HT-29 (cell line): Measurements from ENCODE around the gene PRIMPOL. TPM values are rescaled to one million over a fixed set of nuclear protein-coding genes. Genes with fewer than 3 reads are reported as not detected.
"Not testable (repeated sequence)": the region's sequence is repeated elsewhere in the genome, so short reads cannot be mapped to it uniquely, and the experiment has no call there.

ENCODE experiments used
- DNase-seq: peaks from one replicate; pipeline ENCODE4 v3.0.0-alpha.2; 2015; ENCODE audit warnings: low spot score
- total RNA-seq: library from RNA; depleted of rRNA; stranded (reverse); fragments of >200 nt; shearing (Covaris generic); gene quantifications from 2 replicates; pipeline ENCODE4 v1.2.3, GENCODE V29; 2014; rRNA removed

PRIMPOL gene, protein sequence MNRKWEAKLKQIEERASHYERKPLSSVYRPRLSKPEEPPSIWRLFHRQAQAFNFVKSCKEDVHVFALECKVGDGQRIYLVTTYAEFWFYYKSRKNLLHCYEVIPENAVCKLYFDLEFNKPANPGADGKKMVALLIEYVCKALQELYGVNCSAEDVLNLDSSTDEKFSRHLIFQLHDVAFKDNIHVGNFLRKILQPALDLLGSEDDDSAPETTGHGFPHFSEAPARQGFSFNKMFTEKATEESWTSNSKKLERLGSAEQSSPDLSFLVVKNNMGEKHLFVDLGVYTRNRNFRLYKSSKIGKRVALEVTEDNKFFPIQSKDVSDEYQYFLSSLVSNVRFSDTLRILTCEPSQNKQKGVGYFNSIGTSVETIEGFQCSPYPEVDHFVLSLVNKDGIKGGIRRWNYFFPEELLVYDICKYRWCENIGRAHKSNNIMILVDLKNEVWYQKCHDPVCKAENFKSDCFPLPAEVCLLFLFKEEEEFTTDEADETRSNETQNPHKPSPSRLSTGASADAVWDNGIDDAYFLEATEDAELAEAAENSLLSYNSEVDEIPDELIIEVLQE
- 1.9 and 5.0 TPM in 2 replicates for total RNA-seq

DNA sequence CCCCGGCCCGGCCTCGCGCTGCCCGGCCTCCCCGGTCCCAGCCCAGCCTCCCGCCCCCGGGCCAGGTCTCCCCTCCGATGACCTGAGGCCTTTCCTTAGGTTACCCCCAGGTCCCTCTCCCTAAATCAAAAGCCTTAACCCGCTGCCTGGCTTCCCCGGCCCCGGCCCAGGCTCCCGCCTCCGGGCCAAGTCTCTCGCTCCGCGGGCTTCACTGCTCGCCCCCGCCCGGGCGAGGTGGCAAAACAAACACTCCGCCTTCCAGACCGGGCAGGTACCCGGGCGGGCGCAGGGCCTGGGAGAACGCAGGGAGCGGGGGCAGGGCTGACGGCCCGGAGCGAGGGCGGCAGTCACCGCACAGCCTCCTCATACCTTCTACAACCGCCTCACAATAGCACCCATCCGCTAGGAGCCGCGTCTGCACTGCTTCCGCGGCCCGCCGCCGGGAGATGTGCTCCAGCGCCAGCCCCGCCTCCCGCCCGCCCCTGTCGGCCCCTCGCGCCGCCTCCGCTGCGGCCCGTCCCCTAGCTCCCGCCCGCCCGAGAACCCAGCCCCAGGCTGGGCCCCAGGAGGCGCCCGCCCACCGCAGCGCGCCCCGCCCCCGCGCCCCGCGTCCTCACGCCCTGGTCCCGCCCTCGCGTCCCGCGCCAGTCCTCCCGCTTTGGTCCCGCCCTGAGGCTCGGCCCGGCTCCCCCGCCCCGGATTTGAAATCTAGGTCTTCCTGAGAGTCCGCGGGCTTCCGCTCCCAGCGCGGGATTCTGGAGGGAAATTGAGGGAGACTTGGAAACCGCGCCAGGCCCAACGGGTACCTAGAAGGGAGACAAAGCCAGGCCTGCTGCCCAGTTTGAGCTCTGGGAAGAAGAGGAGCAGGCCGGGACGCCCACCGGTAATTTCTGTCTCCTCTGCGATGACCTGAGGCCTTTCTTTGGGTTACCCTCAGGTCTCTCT lies at the start of gene PRIMPOL, which contains the start of gene CASP3:
PRIMPOL (plus strand) TSS at position 713 of the 945 bp plus-strand sequence. CDS start 7,403 bp downstream, outside the sequence.
CASP3 (minus strand) TSS at position 422 of the 945 bp plus-strand sequence. CDS start 10,994 bp downstream, outside the sequence.
- DNase-seq = peak; percentile 87

GRCh38 chr4:184600982-184601381 lies 48.6 kb upstream of the PRIMPOL start:
- DNase-seq = not testable (repeated sequence)

GRCh38 chr4:184602857-184603256 lies 46.7 kb upstream of the PRIMPOL start:
- not testable (repeated sequence) for DNase-seq

- DNase-seq = not testable (repeated sequence)
These were observed 42.1 kb upstream of the PRIMPOL start for GRCh38 chr4:184607429-184607828.

- no peak for DNase-seq
These were observed 37.5 kb upstream of the PRIMPOL start for GRCh38 chr4:184612074-184612473.

GRCh38 chr4:184613405-184613804 lies 36.1 kb upstream of the PRIMPOL start:
- DNase-seq = no peak

- DNase-seq = no peak
These were observed 35.0 kb upstream of the PRIMPOL start for GRCh38 chr4:184614509-184614908.

DNA sequence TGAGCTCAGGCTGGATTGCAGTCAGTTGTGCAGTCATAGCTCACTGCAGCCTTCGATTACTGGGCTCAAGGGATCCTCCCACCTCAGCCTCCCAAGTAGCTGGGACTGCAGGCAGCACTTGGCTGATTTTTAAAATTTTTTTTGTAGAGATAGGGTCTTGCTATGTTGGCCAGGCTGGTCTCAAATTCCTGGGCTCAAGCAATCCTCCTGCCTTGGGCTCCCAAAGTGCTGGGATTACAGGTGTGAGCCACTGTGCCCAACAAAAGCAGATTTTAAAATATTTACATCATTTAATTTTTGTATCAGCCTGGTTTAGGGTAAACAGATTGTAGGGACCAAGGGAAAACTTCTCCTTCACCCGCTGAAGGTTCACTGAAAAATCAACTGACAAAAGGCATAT lies 33.4 kb upstream of the PRIMPOL start:
- not testable (repeated sequence) for DNase-seq

DNA sequence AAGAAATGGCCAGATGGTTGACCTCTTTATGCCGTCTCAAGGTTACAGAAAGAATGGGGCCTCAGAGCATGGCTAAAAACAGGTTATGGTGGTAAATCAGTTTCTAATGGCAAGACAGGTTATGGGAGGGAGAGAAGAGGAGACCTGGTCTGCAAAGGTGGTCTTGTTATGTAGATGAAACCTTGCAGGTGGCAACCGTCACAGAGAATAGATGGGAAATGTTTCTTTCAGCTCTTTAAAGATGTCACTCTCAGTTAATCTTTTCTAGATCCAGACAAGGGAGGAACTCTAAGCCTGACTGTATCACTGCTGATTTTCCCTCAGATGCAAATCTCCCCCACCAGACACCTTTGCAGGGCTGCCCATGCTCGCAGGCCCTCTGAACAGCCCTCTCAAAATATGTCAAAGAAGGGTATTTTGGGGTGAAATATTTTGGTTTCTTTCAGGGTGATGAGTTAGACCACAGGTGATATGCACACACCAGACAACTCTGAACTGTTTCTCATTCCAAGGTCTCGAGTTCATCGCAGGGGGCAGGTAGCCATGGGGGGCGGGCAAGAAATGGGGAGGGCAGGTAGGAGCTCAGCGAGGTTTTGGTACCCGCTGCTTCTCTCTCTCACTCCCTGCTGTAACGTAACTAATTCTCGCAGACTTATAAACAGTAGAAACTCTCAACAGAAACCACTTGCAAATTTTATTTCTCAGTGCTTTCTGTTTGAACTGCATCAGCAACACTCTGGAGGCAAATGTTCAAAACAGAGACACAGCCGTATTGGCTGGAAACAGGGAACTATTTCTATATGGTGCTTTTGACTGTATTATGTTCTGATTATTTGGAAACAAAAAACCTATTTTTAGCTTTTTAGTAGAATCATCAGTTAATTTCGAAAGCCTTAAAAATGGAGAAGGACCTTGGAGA lies 32.6 kb upstream of the PRIMPOL start:
- no peak for DNase-seq

- DNase-seq = no peak
These were observed 31.8 kb upstream of the PRIMPOL start for GRCh38 chr4:184617600-184618196.

- no peak for DNase-seq
These were observed 29.2 kb upstream of the PRIMPOL start for GRCh38 chr4:184620212-184620867.

- DNase-seq = no peak
These were observed 28.0 kb upstream of the PRIMPOL start for GRCh38 chr4:184621518-184621917.

DNA sequence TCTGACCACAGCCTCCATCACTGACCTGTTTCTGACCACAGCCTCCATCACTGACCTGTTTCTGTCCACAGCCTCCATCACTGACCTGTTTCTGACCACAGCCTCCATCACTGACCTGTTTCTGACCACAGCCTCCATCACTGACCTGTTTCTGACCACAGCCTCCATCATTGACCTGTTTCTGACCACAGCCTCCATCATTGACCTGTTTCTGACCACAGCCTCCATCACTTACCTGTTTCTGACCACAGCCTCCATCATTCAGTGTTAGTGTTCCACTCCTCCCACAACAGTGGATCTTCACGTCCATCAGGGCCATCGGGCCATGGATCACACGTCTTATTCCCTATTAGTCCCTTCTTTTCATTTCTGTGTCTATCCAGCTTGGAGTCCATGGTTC lies 25.0 kb upstream of the PRIMPOL start:
- not testable (repeated sequence) for DNase-seq

GRCh38 chr4:184624972-184625554 lies 24.5 kb upstream of the PRIMPOL start:
- DNase-seq = no peak

DNA sequence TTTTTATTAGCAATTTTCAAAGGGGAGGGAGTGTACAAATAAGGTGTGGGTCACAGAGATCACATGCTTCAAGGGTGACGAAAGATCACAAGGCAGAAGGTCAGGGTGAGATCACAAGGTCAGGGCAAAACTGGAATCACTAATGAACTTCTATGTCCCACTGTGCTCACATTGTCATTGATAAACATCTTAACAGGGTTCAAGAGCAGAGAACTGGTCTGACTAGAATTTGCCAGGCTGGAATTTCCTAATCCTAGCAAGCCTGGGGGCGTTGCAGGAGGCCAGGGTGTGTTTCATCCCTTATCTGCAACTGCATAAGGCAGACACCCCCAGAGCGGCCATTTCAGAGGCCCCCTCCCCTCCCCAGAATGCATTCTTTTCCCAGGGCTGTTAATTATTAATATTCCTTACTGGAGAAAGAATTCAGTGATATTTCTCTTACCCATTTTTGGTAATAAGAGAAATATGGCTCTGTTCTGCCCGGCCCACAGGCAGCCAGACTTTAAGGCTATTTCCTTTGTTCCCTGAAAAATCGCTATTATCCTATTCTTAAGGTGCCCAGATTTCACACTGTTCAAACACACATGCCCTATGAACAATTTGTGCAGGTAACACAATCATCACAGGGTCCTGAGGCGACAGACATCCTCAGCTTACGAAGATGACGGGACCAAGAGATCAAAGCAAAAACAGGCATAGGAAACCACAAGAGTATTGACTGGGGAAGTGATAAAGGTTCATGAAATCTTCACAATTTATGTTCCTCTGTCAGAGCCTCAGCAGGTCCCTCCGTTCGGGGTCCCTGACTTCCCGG lies 23.5 kb upstream of the PRIMPOL start:
- not testable (repeated sequence) for DNase-seq

DNA sequence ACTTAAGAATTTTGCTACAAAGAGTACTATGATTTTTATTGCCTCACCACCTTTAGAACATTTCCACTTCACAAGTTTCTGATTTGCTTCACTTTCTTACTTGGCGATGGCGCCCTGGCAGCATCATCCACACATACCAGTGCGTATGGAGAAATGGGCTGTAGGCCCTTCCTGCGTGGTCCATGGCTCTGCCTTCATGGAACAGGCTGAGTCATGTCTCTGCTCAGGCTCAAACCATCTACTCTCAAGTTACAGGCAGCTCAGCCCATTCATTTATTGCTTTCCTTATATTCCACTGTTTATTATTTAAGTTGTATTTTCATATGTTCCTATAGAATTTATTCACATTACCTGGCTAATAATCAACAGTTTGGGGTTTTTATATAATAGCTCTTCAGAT lies 21.4 kb upstream of the PRIMPOL start:
- DNase-seq = no peak

DNA sequence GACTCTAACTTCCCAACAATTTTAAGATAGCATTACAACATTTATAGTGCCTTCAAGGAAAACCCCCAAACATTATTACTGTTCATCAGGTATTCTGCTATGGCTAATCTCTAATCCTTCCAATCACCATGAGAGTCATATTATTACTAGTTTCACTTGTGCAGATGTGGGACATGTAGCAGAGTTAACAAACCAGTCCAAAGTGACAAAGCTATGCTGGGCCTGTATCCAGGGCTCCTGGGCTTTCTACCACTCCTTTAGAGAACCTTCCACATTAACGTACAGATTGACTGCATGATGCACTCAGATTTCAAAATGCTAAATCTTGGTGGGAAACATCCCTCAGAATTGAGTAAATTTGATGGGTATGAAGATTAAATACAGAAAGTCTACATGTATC lies 16.7 kb upstream of the PRIMPOL start:
- DNase-seq = no peak

DNA sequence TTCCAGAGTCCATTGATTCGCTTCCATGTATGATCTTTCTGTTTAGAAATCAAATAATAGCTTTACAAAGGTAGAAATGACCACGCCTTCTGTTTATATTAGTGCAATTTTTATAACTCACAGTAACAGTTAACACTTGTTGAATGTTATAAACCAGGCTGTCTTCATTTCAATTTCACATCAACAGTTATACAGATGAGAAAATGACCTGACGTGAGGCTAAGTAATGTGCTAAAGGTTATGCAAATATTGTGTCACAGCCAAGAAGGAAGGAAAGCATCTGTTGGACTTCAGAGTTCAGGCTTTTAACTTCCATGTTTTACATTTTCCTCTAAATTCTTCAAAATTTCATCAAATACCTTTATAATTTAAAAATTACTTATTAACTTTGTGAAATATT lies 14.2 kb upstream of the PRIMPOL start:
- no peak for DNase-seq
